ENCODE measurements around the gene TMEM212.

Gene TMEM212

DNA sequence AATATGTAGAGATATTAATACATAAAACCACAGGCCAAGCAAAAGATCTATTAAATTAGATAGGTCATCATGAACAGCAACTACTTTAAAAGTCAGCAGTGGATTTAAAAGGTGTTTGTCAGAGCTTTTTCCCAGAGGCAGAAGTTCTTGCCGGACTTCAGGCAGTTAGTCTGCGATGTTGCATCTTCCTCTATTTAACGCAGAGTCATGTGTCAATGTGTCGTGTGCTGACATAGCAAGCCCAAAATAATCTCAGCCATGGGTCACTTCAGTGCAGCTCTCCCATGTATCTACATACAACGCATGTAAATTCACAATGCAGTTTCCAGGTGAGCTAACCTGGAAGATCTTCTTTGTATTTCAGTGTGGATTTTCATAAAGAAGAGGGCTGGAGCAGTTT lies 8.0 kb upstream of the TMEM212 start:
- peak; percentile 18 for DNase-seq
- no peak overlapping the region for H2BK120ac ChIP-seq (ENCODE audit: low read depth, low read length)
- H4K8ac ChIP-seq (ENCODE audit: low read length), result no peak overlapping the region
- H3K14ac ChIP-seq (ENCODE audit: low read length in 2 of 2), result no peak overlapping the region
- no peak overlapping the region for H2AFZ ChIP-seq (ENCODE audit: low read depth, low read length)
- H2BK12ac ChIP-seq (ENCODE audit: low read length in 2 of 2), result peak overlapping the region in 1 of 2 experiments; percentile 50
- H3K9me3 ChIP-seq (ENCODE audit: control insufficient read depth, low read length), result no peaks in the 10 kb centered on the region
- H2AK5ac ChIP-seq (ENCODE audit: low read length, severe bottlenecking), result no peak overlapping the region
- H3K27me3 ChIP-seq (ENCODE audit: control insufficient read depth in 1 of 2, insufficient read depth in 1 of 2, low read length in 2 of 2), result no peaks in the 10 kb centered on the region
- no peak overlapping the region for H2BK15ac ChIP-seq (ENCODE audit: low read depth, poor library complexity, severe bottlenecking)
- 91% methylated on average over 5 of the region's 5 CpGs for WGBS
- no peak overlapping the region for H3K4me2 ChIP-seq (ENCODE audit: low read length, poor library complexity, severe bottlenecking)
- peak overlapping the region in 1 of 2 experiments; percentile 45 for H3K18ac ChIP-seq (ENCODE audit: low read depth in 1 of 2, low read length in 2 of 2)
- no peak overlapping the region for H3K4me3 ChIP-seq (ENCODE audit: insufficient read depth in 1 of 2, low read depth in 1 of 2, low read length in 2 of 2)
- no peak overlapping the region for H2BK5ac ChIP-seq (ENCODE audit: low read depth, low read length, poor library complexity, severe bottlenecking)
- H3K27ac ChIP-seq (ENCODE audit: low read length, poor library complexity, severe bottlenecking), result no peak overlapping the region
- H4K91ac ChIP-seq (ENCODE audit: low read length), result no peak overlapping the region
- no peak overlapping the region for H3K4ac ChIP-seq (ENCODE audit: low read depth in 1 of 2, low read length in 2 of 2)
- H3K9ac ChIP-seq (ENCODE audit: low read length), result no peak overlapping the region
- H3K23ac ChIP-seq (ENCODE audit: low read length in 2 of 2), result no peak overlapping the region
- H3K79me1 ChIP-seq (replicated peaks; ENCODE audit: low read length, poor library complexity, severe bottlenecking), result no peaks in the 10 kb centered on the region
- H3K4me1 ChIP-seq (ENCODE audit: control insufficient read depth, insufficient read depth, low read depth, low read length), result no peaks in the 10 kb centered on the region
- H3K36me3 ChIP-seq (ENCODE audit: control insufficient read depth in 1 of 2, insufficient read depth in 2 of 2, low read depth in 1 of 2, low read length in 2 of 2), result no peaks in the 10 kb centered on the region

- H3K27ac ChIP-seq (ENCODE audit: low read length, poor library complexity, severe bottlenecking), result no peak overlapping the region
- H3K4me1 ChIP-seq (ENCODE audit: control insufficient read depth, insufficient read depth, low read depth, low read length), result peaks cover under 1% of the 10 kb centered on the region
- H2AK5ac ChIP-seq (ENCODE audit: low read length, severe bottlenecking), result no peak overlapping the region
- no peak overlapping the region for H2AFZ ChIP-seq (ENCODE audit: low read depth, low read length)
- no peaks in the 10 kb centered on the region for H3K9me3 ChIP-seq (ENCODE audit: control insufficient read depth, low read length)
- no peak overlapping the region for H3K4ac ChIP-seq (ENCODE audit: low read depth in 1 of 2, low read length in 2 of 2)
- no peak for DNase-seq
- no peak overlapping the region for H2BK15ac ChIP-seq (ENCODE audit: low read depth, poor library complexity, severe bottlenecking)
- no peak overlapping the region for H3K4me3 ChIP-seq (ENCODE audit: insufficient read depth in 1 of 2, low read depth in 1 of 2, low read length in 2 of 2)
- H3K23ac ChIP-seq (ENCODE audit: low read length in 2 of 2), result no peak overlapping the region
- no peaks in the 10 kb centered on the region for H3K79me1 ChIP-seq (replicated peaks; ENCODE audit: low read length, poor library complexity, severe bottlenecking)
- no peak overlapping the region for H3K14ac ChIP-seq (ENCODE audit: low read length in 2 of 2)
- H2BK5ac ChIP-seq (ENCODE audit: low read depth, low read length, poor library complexity, severe bottlenecking), result no peak overlapping the region
- no peak overlapping the region for H2BK120ac ChIP-seq (ENCODE audit: low read depth, low read length)
- H3K9ac ChIP-seq (ENCODE audit: low read length), result no peak overlapping the region
- no peak overlapping the region for H4K91ac ChIP-seq (ENCODE audit: low read length)
- H3K18ac ChIP-seq (ENCODE audit: low read depth in 1 of 2, low read length in 2 of 2), result no peak overlapping the region
- no peaks in the 10 kb centered on the region for H3K27me3 ChIP-seq (ENCODE audit: control insufficient read depth in 1 of 2, insufficient read depth in 1 of 2, low read length in 2 of 2)
- H3K4me2 ChIP-seq (ENCODE audit: low read length, poor library complexity, severe bottlenecking), result no peak overlapping the region
- WGBS, result 69% methylated on average over 2 of the region's 2 CpGs
- no peak overlapping the region for H2BK12ac ChIP-seq (ENCODE audit: low read length in 2 of 2)
- H3K36me3 ChIP-seq (ENCODE audit: control insufficient read depth in 1 of 2, insufficient read depth in 2 of 2, low read depth in 1 of 2, low read length in 2 of 2), result no peaks in the 10 kb centered on the region
- no peak overlapping the region for H4K8ac ChIP-seq (ENCODE audit: low read length)
Measured at GRCh38 chr3:171835613-171836012, 7.5 kb upstream of the TMEM212 start.

DNA sequence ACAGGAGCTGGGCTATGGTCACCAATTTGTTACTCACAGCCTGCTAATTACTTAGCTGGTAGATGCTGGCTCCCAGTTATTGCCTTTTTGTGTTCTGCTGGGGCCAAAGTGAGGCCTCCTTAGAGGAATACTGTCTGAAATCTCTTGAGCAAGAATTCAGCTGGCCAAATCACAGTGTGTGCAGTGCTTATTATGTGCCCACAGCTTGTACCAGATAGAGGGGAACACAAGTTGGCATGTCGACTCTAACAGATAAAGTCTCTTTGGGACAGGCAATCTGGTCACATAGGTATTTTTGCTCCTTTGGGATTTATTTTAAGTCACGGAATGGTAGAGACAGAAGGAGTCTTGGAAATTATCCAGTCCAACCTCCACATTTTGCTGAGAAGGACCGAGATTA lies 6.3 kb upstream of the TMEM212 start:
- Histone ChIP-seq H3K36me3 (ENCODE audit: control insufficient read depth in 1 of 2, insufficient read depth in 2 of 2, low read depth in 1 of 2, low read length in 2 of 2) (no peaks in the 10 kb centered on the region), H3K79me1 (replicated peaks; ENCODE audit: low read length, poor library complexity, severe bottlenecking) (no peaks in the 10 kb centered on the region), H4K8ac (ENCODE audit: low read length) (no peak overlapping the region), H3K4ac (ENCODE audit: low read depth in 1 of 2, low read length in 2 of 2) (no peak overlapping the region), H4K91ac (ENCODE audit: low read length) (no peak overlapping the region), H3K9ac (ENCODE audit: low read length) (no peak overlapping the region), H3K18ac (ENCODE audit: low read depth in 1 of 2, low read length in 2 of 2) (peak overlapping the region in 1 of 2 experiments; percentile 61), H3K27ac (ENCODE audit: low read length, poor library complexity, severe bottlenecking) (no peak overlapping the region), H3K14ac (ENCODE audit: low read length in 2 of 2) (no peak overlapping the region), H3K4me1 (ENCODE audit: control insufficient read depth, insufficient read depth, low read depth, low read length) (peaks cover 2% of the 10 kb centered on the region), H3K23ac (ENCODE audit: low read length in 2 of 2) (no peak overlapping the region), H3K4me3 (ENCODE audit: insufficient read depth in 1 of 2, low read depth in 1 of 2, low read length in 2 of 2) (no peak overlapping the region), H2BK15ac (ENCODE audit: low read depth, poor library complexity, severe bottlenecking) (no peak overlapping the region), H2BK5ac (ENCODE audit: low read depth, low read length, poor library complexity, severe bottlenecking) (no peak overlapping the region), H3K9me3 (ENCODE audit: control insufficient read depth, low read length) (no peaks in the 10 kb centered on the region), H3K4me2 (ENCODE audit: low read length, poor library complexity, severe bottlenecking) (no peak overlapping the region), H2BK120ac (ENCODE audit: low read depth, low read length) (no peak overlapping the region), H3K27me3 (ENCODE audit: control insufficient read depth in 1 of 2, insufficient read depth in 1 of 2, low read length in 2 of 2) (no peaks in the 10 kb centered on the region), H2AK5ac (ENCODE audit: low read length, severe bottlenecking) (peak overlapping the region; percentile 49), H2BK12ac (ENCODE audit: low read length in 2 of 2) (peak overlapping the region in 1 of 2 experiments; percentile 71), H2AFZ (ENCODE audit: low read depth, low read length) (no peak overlapping the region)
- DNase-seq, result no peak
- WGBS, result 100% methylated on average over 3 of the region's 3 CpGs

DNA sequence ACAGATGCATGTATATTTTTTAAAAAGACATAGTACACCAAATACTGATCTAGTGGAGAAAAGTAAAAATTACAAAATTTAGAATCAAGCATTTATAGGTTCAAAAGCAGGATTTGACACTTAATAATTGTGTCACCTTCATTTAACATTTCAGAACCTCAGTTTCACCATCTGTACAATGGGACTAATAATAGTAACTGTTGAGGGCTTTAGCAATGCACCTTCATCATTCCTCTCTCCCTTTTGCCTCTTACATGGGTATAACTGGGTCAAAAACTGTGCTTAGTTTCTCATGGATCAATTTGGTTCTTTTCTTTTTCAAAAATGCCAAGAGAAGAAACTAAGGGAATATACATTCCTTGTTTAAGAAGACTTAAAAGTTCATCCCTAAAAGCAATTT lies 5.5 kb upstream of the TMEM212 start:
- Histone ChIP-seq H4K91ac (ENCODE audit: low read length) (no peak overlapping the region), H3K79me1 (replicated peaks; ENCODE audit: low read length, poor library complexity, severe bottlenecking) (no peaks in the 10 kb centered on the region), H3K9ac (ENCODE audit: low read length) (peak overlapping the region; percentile 84), H3K4me2 (ENCODE audit: low read length, poor library complexity, severe bottlenecking) (no peak overlapping the region), H2AK5ac (ENCODE audit: low read length, severe bottlenecking) (no peak overlapping the region), H3K4me1 (ENCODE audit: control insufficient read depth, insufficient read depth, low read depth, low read length) (peaks cover 2% of the 10 kb centered on the region), H2BK15ac (ENCODE audit: low read depth, poor library complexity, severe bottlenecking) (no peak overlapping the region), H2AFZ (ENCODE audit: low read depth, low read length) (no peak overlapping the region), H2BK12ac (ENCODE audit: low read length in 2 of 2) (no peak overlapping the region), H3K9me3 (ENCODE audit: control insufficient read depth, low read length) (no peaks in the 10 kb centered on the region), H4K8ac (ENCODE audit: low read length) (no peak overlapping the region), H3K18ac (ENCODE audit: low read depth in 1 of 2, low read length in 2 of 2) (no peak overlapping the region), H3K4me3 (ENCODE audit: insufficient read depth in 1 of 2, low read depth in 1 of 2, low read length in 2 of 2) (peak overlapping the region in 1 of 2 experiments; percentile 64), H3K27me3 (ENCODE audit: control insufficient read depth in 1 of 2, insufficient read depth in 1 of 2, low read length in 2 of 2) (no peaks in the 10 kb centered on the region), H2BK120ac (ENCODE audit: low read depth, low read length) (no peak overlapping the region), H3K4ac (ENCODE audit: low read depth in 1 of 2, low read length in 2 of 2) (no peak overlapping the region), H3K36me3 (ENCODE audit: control insufficient read depth in 1 of 2, insufficient read depth in 2 of 2, low read depth in 1 of 2, low read length in 2 of 2) (no peaks in the 10 kb centered on the region), H3K14ac (ENCODE audit: low read length in 2 of 2) (no peak overlapping the region), H3K23ac (ENCODE audit: low read length in 2 of 2) (no peak overlapping the region), H3K27ac (ENCODE audit: low read length, poor library complexity, severe bottlenecking) (no peak overlapping the region), H2BK5ac (ENCODE audit: low read depth, low read length, poor library complexity, severe bottlenecking) (no peak overlapping the region)
- no peak for DNase-seq

Data from mesenchymal stem cell (in vitro differentiated cells and primary cell).